Transverse colon (tissue), 4 donors: ENCODE measurements around the gene C2CD4A. TPM values are rescaled to one million over a fixed set of nuclear protein-coding genes. Genes with fewer than 3 reads are reported as not detected.
A peak's percentile ranks its signal among the peaks of the same experiment; 100 is the strongest.

Experiments used
- DNase-seq: peaks from one replicate; pipeline ENCODE4 v3.0.0-alpha.2; 2019
- H3K27ac ChIP-seq, 4 donors: fragments of 200-600 bp; sonication (generic); 2 replicates each; pipeline ENCODE4 v1.5.1; 2016 to 2018; ENCODE audit warnings: inconsistent platforms in 4 of 4
- H3K27me3 ChIP-seq: fragments of 200-600 bp; sonication (generic); 2 replicates; pipeline ENCODE4 v1.5.1; 2017; ENCODE audit warnings: inconsistent platforms
- H3K36me3 ChIP-seq, 4 donors: fragments of 200-600 bp; sonication (generic); 2 replicates each; pipeline ENCODE4 v1.5.1; 2017 to 2019; ENCODE audit warnings: inconsistent platforms in 4 of 4
- H3K4me1 ChIP-seq, 4 donors: fragments of 200-600 bp; sonication (generic); 2 replicates each; pipeline ENCODE4 v1.5.1; 2017 to 2020; ENCODE audit warnings: inconsistent platforms in 4 of 4
- H3K4me3 ChIP-seq, 4 donors: fragments of 200-600 bp; sonication (generic); 1 replicate in 1 of 4; 2 replicates in 3 of 4; pipeline versions ENCODE4 v1.5.1 to v1.6.1; 2017 to 2019; ENCODE audit warnings: inconsistent platforms in 4 of 4
- H3K9me3 ChIP-seq, 2 donors: fragments of 200-600 bp; sonication (generic); 2 replicates each; pipeline ENCODE4 v1.5.1; 2017 to 2019; ENCODE audit warnings: inconsistent platforms in 2 of 2
- CTCF ChIP-seq, 5 experiments: fragments of 200-600 bp in 3 of 5; fragments of 450-650 bp in 2 of 5; sonication (generic) in 3 of 5; IDR thresholded peaks; 1 replicate in 2 of 5; 2 replicates in 3 of 5; pipeline ENCODE4 v1.5.1; 2016 to 2017; ENCODE audit warnings: antibody characterized with exemption in 5 of 5, inconsistent platforms in 3 of 5, mild to moderate bottlenecking in 2 of 5, moderate library complexity in 1 of 5
- EP300 ChIP-seq: sonication (generic); formaldehyde crosslinking; IDR thresholded peaks from one replicate; pipeline ENCODE4 v1.6.1; 2017; ENCODE audit warnings: antibody characterized with exemption, low read depth
- POLR2A ChIP-seq: fragments of 450-650 bp; IDR thresholded peaks from one replicate; pipeline ENCODE4 v1.6.1; 2016; ENCODE audit warnings: antibody characterized with exemption, mild to moderate bottlenecking, moderate library complexity
- POLR2AphosphoS5 ChIP-seq, 3 donors: sonication (generic); formaldehyde crosslinking; IDR thresholded peaks; one replicate each; pipeline ENCODE4 v1.6.1; 2016; ENCODE audit warnings: antibody characterized with exemption in 3 of 3
- WGBS, 2 donors: methylation state at CpG; one replicate each; pipeline ENCODE4 v1.1.5; 2018; ENCODE audit warnings: low coverage in 1 of 2; 5-methylcytosine and 5-hydroxymethylcytosine counted together
- in situ Hi-C, 4 donors: fragments of 200-750 bp; cut with MboI; loops; one replicate each; pipeline versions ENCODE4 v1.15.0 to v1.15.1; 2017; ENCODE audit warnings: low sequenced_read_pairs in 3 of 4, low pct_ligation_motif_present in 1 of 4, low pct_unique_long_range_greater_than_20kb in 1 of 4
- intact Hi-C: fragments of 100-400 bp; cut with DNase I; formaldehyde crosslinking; loops from one replicate; pipeline ENCODE4 v1.15.1; 2023; ENCODE audit warnings: low total_unique reads
- total RNA-seq, 4 donors: library from RNA; depleted of rRNA; stranded (reverse); fragments of >200 nt; gene quantifications; one replicate each; pipeline ENCODE4 v1.1.0, GENCODE V29; 2016

Gene C2CD4A
- total RNA-seq, 4 donors from 2014 or later, result 0.14 to 2.8 (median 0.77) TPM

DNA sequence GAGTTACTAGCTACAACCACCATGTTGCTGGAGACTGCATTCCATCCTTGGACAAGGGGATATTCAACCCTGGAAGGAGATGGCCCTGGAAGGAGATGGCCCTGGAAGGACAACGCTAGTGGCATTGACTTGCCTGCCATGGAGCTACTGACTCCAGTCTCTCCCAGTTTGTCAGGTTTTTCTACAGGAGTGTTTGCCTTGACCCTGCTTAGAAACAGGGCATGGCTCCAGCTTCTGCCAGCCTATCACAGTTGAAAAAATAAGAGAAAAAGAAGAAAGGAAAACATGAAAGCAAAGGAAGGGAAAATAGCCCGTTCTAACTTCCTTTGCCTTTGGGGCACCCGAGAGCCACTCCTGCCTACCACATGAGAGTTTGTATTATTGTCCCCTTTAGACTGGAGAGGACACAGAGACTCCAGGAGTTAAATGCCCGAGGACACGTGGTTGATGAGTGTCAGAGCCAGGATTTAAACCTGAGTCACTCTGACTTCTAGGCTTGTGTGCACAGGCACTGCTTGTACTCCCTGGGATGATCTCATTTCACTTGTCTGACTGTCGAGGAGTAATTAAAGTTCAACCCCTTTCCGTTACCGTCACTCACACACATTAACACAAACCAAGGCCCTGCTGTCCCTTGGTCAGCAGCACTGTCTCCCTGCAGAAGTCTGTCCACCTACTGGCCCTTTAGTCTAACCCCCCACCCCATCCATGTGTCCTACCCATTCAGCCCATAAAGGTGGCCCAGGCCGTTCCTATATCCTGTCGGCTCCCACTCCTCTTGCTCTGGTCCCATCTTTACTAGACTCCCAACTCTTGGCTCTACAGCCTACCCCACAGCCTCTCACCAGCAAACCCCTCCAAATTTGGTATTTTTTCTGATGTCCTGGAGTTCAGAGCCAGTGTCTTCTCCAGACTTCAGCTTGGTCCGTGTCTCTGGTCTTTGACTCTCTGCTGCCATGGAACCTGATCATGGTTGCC lies 46.1 kb downstream of the C2CD4A start:
- intact Hi-C loops, result no loop called here
- Histone ChIP-seq H3K4me1 (peaks cover 7 to 37% (median 20%) of the 10 kb centered on the region in 4 donors), H3K4me3 (no peak overlapping the region), H3K9me3 (no peaks in the 10 kb centered on the region), H3K27ac (no peak overlapping the region), H3K27me3 (no peaks in the 10 kb centered on the region), H3K36me3 (no peaks in the 10 kb centered on the region)
- WGBS, 2 donors, result 60 to 67% methylated on average over 3 to 11 of the region's 11 CpGs
- peak; percentile 28 for DNase-seq
- in situ Hi-C loops, result no loop called here
- TF ChIP-seq CTCF (IDR thresholded peaks at IDR 0.05), result no peak
- TF ChIP-seq POLR2A, result no peak
- no peak for TF ChIP-seq POLR2AphosphoS5 (IDR thresholded peaks at IDR 0.05)
- TF ChIP-seq EP300, result no peak

DNA sequence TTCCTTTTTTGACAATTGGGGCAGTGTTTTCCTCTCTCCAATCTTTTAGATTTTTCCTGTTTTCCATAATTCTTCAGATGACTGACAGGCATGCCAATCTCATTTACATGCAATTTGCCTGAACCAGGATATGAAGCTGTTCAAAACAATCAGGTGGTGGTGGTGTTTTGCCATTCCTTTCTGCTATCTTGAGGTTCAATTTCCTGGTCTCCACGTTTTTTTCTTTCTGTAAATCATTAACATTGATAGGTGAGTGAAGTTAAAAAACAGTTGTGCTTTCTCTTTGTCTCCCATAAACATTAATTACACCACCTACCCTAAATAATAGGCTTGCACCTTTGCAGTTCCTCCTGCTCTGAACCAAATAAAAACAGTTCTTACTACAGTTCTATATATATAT lies 49.1 kb downstream of the C2CD4A start:
- H3K4me3 ChIP-seq, result no peak overlapping the region
- DNase-seq, result no peak
- H3K27ac ChIP-seq, result peak overlapping the region; percentile 29 to 58 (median 48)
- TF ChIP-seq CTCF (IDR thresholded peaks at IDR 0.05) (no peak), EP300 (no peak), POLR2AphosphoS5 (IDR thresholded peaks at IDR 0.05) (no peak)
- no peaks in the 10 kb centered on the region for H3K27me3 ChIP-seq
- in situ Hi-C loops (no loop called here), intact Hi-C loops (no loop called here)
- no peaks in the 10 kb centered on the region for H3K36me3 ChIP-seq
- WGBS, 2 donors, result 17 to 56% methylated on average over 1 of the region's 1 CpG
- H3K9me3 ChIP-seq, result no peaks in the 10 kb centered on the region
- H3K4me1 ChIP-seq, result peaks cover 4 to 48% (median 24%) of the 10 kb centered on the region in 4 donors

- no peaks in the 10 kb centered on the region for H3K27me3 ChIP-seq
- 70 to 80% methylated on average over 4 to 7 of the region's 7 CpGs for WGBS, 2 donors
- intact Hi-C loops, result no loop called here
- peak overlapping the region in 1 of 4 donors; percentile 18 for H3K4me3 ChIP-seq
- no peak for DNase-seq
- no peaks in the 10 kb centered on the region for H3K9me3 ChIP-seq
- TF ChIP-seq POLR2A (no peak), CTCF (IDR thresholded peaks at IDR 0.05) (peak in 1 of 5 experiments; percentile 22)
- in situ Hi-C loops, result no loop called here
- no peaks in the 10 kb centered on the region for H3K36me3 ChIP-seq
- peaks cover 4 to 53% (median 22%) of the 10 kb centered on the region in 4 donors for H3K4me1 ChIP-seq
- H3K27ac ChIP-seq, result peak overlapping the region; percentile 62 to 80 (median 66)
These were observed 51.9 kb downstream of the C2CD4A start for GRCh38 chr15:62118520-62119226.

DNA sequence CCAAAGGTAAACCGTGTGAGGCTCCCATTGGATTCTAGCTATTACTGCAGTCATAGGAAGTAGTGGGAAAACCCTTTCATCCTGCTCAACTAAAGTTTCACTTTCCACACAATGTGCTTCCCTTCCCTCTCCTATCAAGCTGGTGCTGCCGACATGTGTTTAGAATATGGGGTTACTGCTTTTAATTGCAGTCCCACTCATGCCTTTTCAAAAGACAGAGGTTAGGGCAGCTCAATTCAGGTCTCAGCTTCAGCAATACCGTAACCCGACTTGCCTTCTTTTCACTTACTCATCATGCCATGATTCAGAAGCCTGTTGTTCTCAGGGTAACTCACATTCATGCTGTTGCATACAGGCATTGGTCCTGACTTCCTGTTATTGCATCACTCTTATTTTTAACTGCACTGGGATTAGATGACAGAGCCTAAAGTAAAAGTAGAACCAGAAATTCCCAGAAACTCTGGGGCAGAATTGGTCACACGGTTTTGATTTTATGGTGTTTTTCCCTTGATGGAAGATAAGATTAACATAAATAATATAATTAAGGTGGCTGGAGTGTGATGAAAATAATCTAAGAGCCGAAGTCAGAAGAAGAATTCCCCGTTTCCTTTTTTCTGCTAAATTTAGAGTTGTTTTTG lies 52.6 kb downstream of the C2CD4A start:
- WGBS, 2 donors, result 27 to 30% methylated on average over 6 to 7 of the region's 7 CpGs
- Histone ChIP-seq H3K4me3 (peak overlapping the region in 1 of 4 donors; percentile 18), H3K4me1 (peaks cover 4 to 60% (median 22%) of the 10 kb centered on the region in 4 donors), H3K27ac (peak overlapping the region; percentile 62 to 80 (median 66)), H3K9me3 (no peaks in the 10 kb centered on the region), H3K36me3 (no peaks in the 10 kb centered on the region), H3K27me3 (no peaks in the 10 kb centered on the region)
- DNase-seq, result no peak
- in situ Hi-C loops, result no loop called here
- TF ChIP-seq POLR2AphosphoS5 (IDR thresholded peaks at IDR 0.05) (peak; percentile 38 to 74 (median 50)), CTCF (IDR thresholded peaks at IDR 0.05) (no peak)
- intact Hi-C loops, result no loop called here
